HEK293 (cell line): ENCODE measurements around the gene VSTM2B.
A peak's percentile ranks its signal among the peaks of the same experiment; 100 is the strongest.

Experiments
- CTCF ChIA-PET: fragments of 350-600 bp; formaldehyde crosslinking; extraction: SDS; loops from one replicate; lab custom pipeline; 2021; ENCODE audit warnings: antibody characterized with exemption; lab: Yijun Ruan, JAX
- POLR2A ChIA-PET: fragments of 300-600 bp; formaldehyde crosslinking; extraction: SDS; loops from one replicate; lab custom pipeline; 2020; ENCODE audit warnings: antibody characterized with exemption, inconsistent platforms; lab: Yijun Ruan, JAX
- H3K27ac ChIP-seq: fragments of 200-500 bp; sonication (Bioruptor generic); 2 replicates; pipeline ENCODE4 v1.5.1; 2014; ENCODE audit warnings: low read depth, low read length, control low read depth, inconsistent platforms; ENCODE audit errors: extremely low read depth
- H3K36me3 ChIP-seq, 2 experiments: fragments of 200-500 bp in 1 of 2; sonication (Bioruptor generic) in 1 of 2; 1 replicate in 1 of 2; 2 replicates in 1 of 2; pipeline ENCODE4 v1.5.1; 2014 to 2017; ENCODE audit warnings: inconsistent platforms in 2 of 2, low read length in 2 of 2; ENCODE audit not compliant: control insufficient read depth in 2 of 2, insufficient read depth in 1 of 2
- H3K4me1 ChIP-seq: fragments of 200-500 bp; sonication (Bioruptor generic); 2 replicates; pipeline ENCODE4 v1.5.1; 2014; ENCODE audit warnings: mild to moderate bottlenecking, low read length, inconsistent platforms; ENCODE audit not compliant: control insufficient read depth, insufficient read depth
- H3K4me3 ChIP-seq: 2 replicates; pipeline ENCODE4 v1.5.1; 2011; ENCODE audit warnings: low read depth, mild to moderate bottlenecking, control low read depth, low read length, moderate library complexity
- H3K9me3 ChIP-seq: fragments of 200-500 bp; sonication (Bioruptor generic); 2 replicates; pipeline ENCODE4 v1.5.1; 2014; ENCODE audit warnings: low read depth, low read length, inconsistent platforms; ENCODE audit not compliant: control insufficient read depth, insufficient read depth
- KLF7 ChIP-seq: fragments of 450-650 bp; formaldehyde crosslinking; IDR thresholded peaks from 2 replicates; pipeline ENCODE4 v1.5.1; 2016; ENCODE audit warnings: missing biosample characterization, missing genetic modification characterization, borderline replicate concordance
- PRDM1 ChIP-seq: fragments of 450-650 bp; formaldehyde crosslinking; IDR thresholded peaks from 2 replicates; pipeline ENCODE4; 2016; ENCODE audit warnings: missing biosample characterization, missing genetic modification characterization
- SCRT1 ChIP-seq: fragments of 450-650 bp; formaldehyde crosslinking; IDR thresholded peaks from 2 replicates; pipeline ENCODE4 v1.5.1; 2016; ENCODE audit warnings: missing biosample characterization, missing genetic modification characterization, borderline replicate concordance
- SETDB1 ChIP-seq: IDR thresholded peaks from one replicate; pipeline ENCODE4 v1.6.1; 2017; ENCODE audit warnings: mild to moderate bottlenecking, low read length, moderate library complexity, mixed read lengths; ENCODE audit not compliant: insufficient read length
- SP3 ChIP-seq: fragments of 450-650 bp; formaldehyde crosslinking; IDR thresholded peaks from 2 replicates; pipeline ENCODE4 v1.5.1; 2016; ENCODE audit warnings: missing biosample characterization, missing genetic modification characterization
- TRIM28 ChIP-seq: IDR thresholded peaks from 2 replicates; pipeline ENCODE4 v1.6.1; 2011; ENCODE audit warnings: low read length, control low read depth, borderline replicate concordance
- YY1 ChIP-seq: fragments of 450-650 bp; formaldehyde crosslinking; IDR thresholded peaks from 2 replicates; pipeline ENCODE4 v1.5.1; 2018; ENCODE audit warnings: missing biosample characterization, missing genetic modification characterization
- ZBTB7A ChIP-seq: fragments of 450-650 bp; formaldehyde crosslinking; IDR thresholded peaks from 2 replicates; pipeline ENCODE4 v1.5.1; 2016; ENCODE audit warnings: low read depth, missing biosample characterization, missing genetic modification characterization
- ZEB2 ChIP-seq: fragments of 450-650 bp; formaldehyde crosslinking; IDR thresholded peaks from 2 replicates; pipeline ENCODE4 v1.5.1; 2016; ENCODE audit warnings: missing biosample characterization, missing genetic modification characterization
- ZIC2 ChIP-seq: fragments of 450-650 bp; formaldehyde crosslinking; IDR thresholded peaks from 2 replicates; pipeline ENCODE4 v1.5.1; 2016; ENCODE audit warnings: missing biosample characterization, missing genetic modification characterization
- ZNF114 ChIP-seq: fragments of 450-650 bp; formaldehyde crosslinking; IDR thresholded peaks from 2 replicates; pipeline ENCODE4 v1.5.0; 2017; ENCODE audit warnings: missing biosample characterization, missing genetic modification characterization
- ZNF155 ChIP-seq: fragments of 450-650 bp; formaldehyde crosslinking; IDR thresholded peaks from 2 replicates; pipeline ENCODE4 v1.5.1; 2016; ENCODE audit warnings: missing biosample characterization, missing genetic modification characterization
- ZNF324 ChIP-seq: fragments of 450-650 bp; formaldehyde crosslinking; IDR thresholded peaks from 2 replicates; pipeline ENCODE4 v1.5.1; 2016; ENCODE audit warnings: missing biosample characterization, missing genetic modification characterization
- ZNF423 ChIP-seq: fragments of 450-650 bp; formaldehyde crosslinking; IDR thresholded peaks from 2 replicates; pipeline ENCODE4 v1.5.1; 2016; ENCODE audit warnings: missing biosample characterization, missing genetic modification characterization
- ZNF433 ChIP-seq: fragments of 450-650 bp; formaldehyde crosslinking; IDR thresholded peaks from 2 replicates; pipeline ENCODE4 v1.5.1; 2016; ENCODE audit warnings: missing biosample characterization, missing genetic modification characterization, low read depth
- ZNF48 ChIP-seq: fragments of 450-650 bp; formaldehyde crosslinking; IDR thresholded peaks from 2 replicates; pipeline ENCODE4 v1.5.1; 2016; ENCODE audit warnings: missing biosample characterization, missing genetic modification characterization
- ZNF514 ChIP-seq: fragments of 450-650 bp; formaldehyde crosslinking; IDR thresholded peaks from 2 replicates; pipeline ENCODE4 v1.5.1; 2016; ENCODE audit warnings: missing biosample characterization, missing genetic modification characterization
- ZNF560 ChIP-seq: fragments of 450-650 bp; formaldehyde crosslinking; IDR thresholded peaks from 2 replicates; pipeline ENCODE4 v1.5.1; 2017; ENCODE audit warnings: missing biosample characterization, missing genetic modification characterization, borderline replicate concordance
- ZNF571 ChIP-seq: fragments of 450-650 bp; formaldehyde crosslinking; IDR thresholded peaks from 2 replicates; pipeline ENCODE4 v1.5.0; 2017; ENCODE audit warnings: missing biosample characterization, missing genetic modification characterization
- ZNF76 ChIP-seq: fragments of 450-650 bp; formaldehyde crosslinking; IDR thresholded peaks from 2 replicates; pipeline ENCODE4; 2016; ENCODE audit warnings: low read depth, missing biosample characterization, missing genetic modification characterization, borderline replicate concordance
- ZNF777 ChIP-seq: fragments of 450-650 bp; formaldehyde crosslinking; IDR thresholded peaks from 2 replicates; pipeline ENCODE4 v1.5.1; 2017; ENCODE audit warnings: missing biosample characterization, missing genetic modification characterization, borderline replicate concordance
- ZNF792 ChIP-seq: fragments of 450-650 bp; formaldehyde crosslinking; IDR thresholded peaks from 2 replicates; pipeline ENCODE4 v1.5.1; 2016; ENCODE audit warnings: missing biosample characterization, missing genetic modification characterization
- ZNF837 ChIP-seq: fragments of 450-650 bp; formaldehyde crosslinking; IDR thresholded peaks from 2 replicates; pipeline ENCODE4 v1.5.1; 2016; ENCODE audit warnings: missing biosample characterization, missing genetic modification characterization
- ZNF843 ChIP-seq: fragments of 450-650 bp; formaldehyde crosslinking; IDR thresholded peaks from 2 replicates; pipeline ENCODE4 v1.5.1; 2016; ENCODE audit warnings: missing biosample characterization, missing genetic modification characterization
- ZSCAN30 ChIP-seq: fragments of 450-650 bp; IDR thresholded peaks from 2 replicates; pipeline ENCODE4 v1.5.1; 2018; ENCODE audit warnings: missing biosample characterization, mild to moderate bottlenecking, missing genetic modification characterization, moderate library complexity
- TF ChIP-seq, protein P1 (sequence below): fragments of 450-650 bp; formaldehyde crosslinking; IDR thresholded peaks from 2 replicates; pipeline ENCODE4 v1.5.1; 2016; ENCODE audit warnings: missing biosample characterization, missing genetic modification characterization
- TF ChIP-seq, protein P2 (sequence below): fragments of 450-650 bp; formaldehyde crosslinking; IDR thresholded peaks from 2 replicates; pipeline ENCODE4 v1.5.1; 2017; ENCODE audit warnings: missing biosample characterization, missing genetic modification characterization
- TF ChIP-seq, protein P3 (sequence below): fragments of 450-650 bp; IDR thresholded peaks from 2 replicates; pipeline ENCODE4 v1.5.1; 2018; ENCODE audit warnings: missing biosample characterization, mild to moderate bottlenecking, missing genetic modification characterization
- TF ChIP-seq, protein P4 (sequence below): fragments of 450-650 bp; formaldehyde crosslinking; IDR thresholded peaks from 2 replicates; pipeline ENCODE4 v1.5.1; 2017; ENCODE audit warnings: missing biosample characterization, missing genetic modification characterization

VSTM2B gene

DNA sequence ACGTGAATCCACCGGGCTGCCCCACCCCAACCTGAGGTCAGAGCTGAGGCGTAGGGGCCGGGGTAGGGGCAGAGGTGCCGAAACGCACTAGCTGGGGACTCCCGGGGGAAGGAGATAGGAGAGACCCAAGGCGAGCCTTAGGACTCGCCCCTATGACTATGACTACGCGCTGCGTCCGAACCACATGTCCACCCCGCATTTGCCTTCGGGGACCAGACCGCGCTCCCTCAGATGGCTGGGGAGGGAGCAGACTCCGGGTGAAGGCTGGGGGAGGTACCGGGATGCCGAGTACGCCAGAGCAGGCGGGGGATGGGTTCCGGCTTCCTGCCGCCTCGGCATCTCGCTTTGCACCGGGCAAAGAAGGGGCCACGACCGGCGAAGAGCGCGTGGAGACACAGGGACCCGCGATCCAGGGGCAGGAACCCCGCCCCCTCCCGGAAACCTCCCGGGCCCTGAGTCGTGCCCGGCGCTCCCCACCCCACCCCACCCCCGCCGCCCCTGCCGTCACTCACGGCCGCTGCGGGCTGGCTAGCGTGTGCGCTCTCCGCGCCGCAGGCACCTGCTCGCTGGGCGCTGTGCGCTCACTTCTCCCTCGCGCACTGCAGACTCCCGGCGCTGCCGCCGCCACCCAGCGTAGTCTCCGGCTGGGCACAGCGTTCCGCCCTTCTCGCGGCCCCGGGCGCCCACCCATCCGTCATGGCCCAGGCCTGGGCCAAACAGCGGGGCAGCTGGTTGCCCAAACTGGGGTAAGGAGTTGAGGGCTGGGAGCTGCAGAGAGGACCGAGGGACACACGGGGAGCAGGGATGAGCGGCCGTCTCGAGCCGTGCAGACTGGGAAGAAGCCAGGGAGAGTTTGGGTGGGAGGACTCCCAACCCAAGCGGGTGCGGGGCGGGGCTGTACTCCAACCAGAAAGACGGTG is 622 bp upstream of the VSTM2B start (continued):
- TF ChIP-seq ZNF777 = peak; percentile 97
- peak; percentile 16; the same call in 1 of the 2 replicates for TF ChIP-seq ZEB2 (tag by site-specific recombination)
- TF ChIP-seq SP3 (tag by site-specific recombination) = peak; percentile 35; the same call in 1 of the 2 replicates
- TF ChIP-seq, protein P1, sequence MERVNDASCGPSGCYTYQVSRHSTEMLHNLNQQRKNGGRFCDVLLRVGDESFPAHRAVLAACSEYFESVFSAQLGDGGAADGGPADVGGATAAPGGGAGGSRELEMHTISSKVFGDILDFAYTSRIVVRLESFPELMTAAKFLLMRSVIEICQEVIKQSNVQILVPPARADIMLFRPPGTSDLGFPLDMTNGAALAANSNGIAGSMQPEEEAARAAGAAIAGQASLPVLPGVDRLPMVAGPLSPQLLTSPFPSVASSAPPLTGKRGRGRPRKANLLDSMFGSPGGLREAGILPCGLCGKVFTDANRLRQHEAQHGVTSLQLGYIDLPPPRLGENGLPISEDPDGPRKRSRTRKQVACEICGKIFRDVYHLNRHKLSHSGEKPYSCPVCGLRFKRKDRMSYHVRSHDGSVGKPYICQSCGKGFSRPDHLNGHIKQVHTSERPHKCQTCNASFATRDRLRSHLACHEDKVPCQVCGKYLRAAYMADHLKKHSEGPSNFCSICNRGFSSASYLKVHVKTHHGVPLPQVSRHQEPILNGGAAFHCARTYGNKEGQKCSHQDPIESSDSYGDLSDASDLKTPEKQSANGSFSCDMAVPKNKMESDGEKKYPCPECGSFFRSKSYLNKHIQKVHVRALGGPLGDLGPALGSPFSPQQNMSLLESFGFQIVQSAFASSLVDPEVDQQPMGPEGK (tag by site-specific recombination) = peak; percentile 36
- peak; percentile 13; the same call in 1 of the 2 replicates for TF ChIP-seq YY1 (tag by site-specific recombination)
- peak; percentile 10; the same call in 1 of the 2 replicates for TF ChIP-seq ZNF843 (tag by site-specific recombination)
- no peak for TF ChIP-seq ZNF571
- TF ChIP-seq ZIC2 (tag by site-specific recombination) = peak; percentile 98
- no peak for TF ChIP-seq TRIM28
- peak; percentile 42; the same call in 1 of the 2 replicates for TF ChIP-seq ZNF837 (tag by site-specific recombination)
- peak; percentile 22; the same call in 1 of the 2 replicates for TF ChIP-seq ZBTB7A
- no peak for TF ChIP-seq SCRT1 (tag by site-specific recombination)
- no peak for TF ChIP-seq ZNF324

DNA sequence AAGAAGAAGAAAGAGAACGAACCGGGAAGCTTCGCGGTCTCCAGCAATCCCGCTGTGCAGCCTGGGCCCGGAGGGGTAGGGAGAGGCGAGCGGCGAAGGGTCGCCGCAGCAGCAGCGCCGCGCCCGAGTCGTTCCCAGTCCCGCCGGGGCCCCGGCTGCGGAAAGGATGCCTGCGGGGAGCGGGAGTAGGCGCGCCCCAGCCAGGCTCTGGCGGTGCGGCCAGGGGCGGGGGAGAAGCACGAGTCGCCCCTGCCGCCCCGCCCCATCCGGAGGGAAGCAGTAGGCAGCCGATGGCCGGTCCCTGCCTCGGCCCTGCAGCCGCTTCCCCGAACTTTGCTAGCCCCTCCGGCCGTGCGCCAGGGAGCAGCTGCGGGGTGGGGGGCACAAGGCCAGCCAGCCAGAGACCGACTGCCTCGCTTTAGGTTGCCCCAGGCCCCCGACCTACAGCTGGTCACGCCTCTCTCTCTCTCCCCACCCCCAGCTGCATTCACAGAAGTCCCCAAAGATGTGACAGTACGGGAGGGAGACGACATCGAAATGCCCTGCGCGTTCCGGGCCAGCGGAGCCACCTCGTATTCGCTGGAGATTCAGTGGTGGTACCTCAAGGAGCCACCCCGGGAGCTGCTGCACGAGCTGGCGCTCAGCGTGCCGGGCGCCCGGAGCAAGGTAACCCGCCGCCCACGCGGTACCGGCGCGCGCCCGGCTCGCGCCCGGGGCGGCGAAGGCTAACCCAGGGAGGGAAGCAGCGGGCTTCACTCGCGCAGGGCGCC is 1.1 kb downstream of the VSTM2B start:
- peak overlapping the region; percentile 14 for H3K4me3 ChIP-seq
- peaks cover 37% of the 10 kb centered on the region for H3K4me1 ChIP-seq
- ChIA-PET CTCF (interaction anchor here (0.6 to 4.2 kb wide), 27 partner anchors 9 to 1485 kb away, joined by 3 to 38 read pairs (median 4); no protein-coding TSS in a partner anchor), POLR2A (interaction anchor here (0.9 kb wide), 1 partner anchor 79 kb away, joined by 4 read pairs; the partner anchor contains the start of gene POP4)
- H3K27ac ChIP-seq = peak overlapping the region; percentile 75; the same call in 1 of the 2 replicates
- H3K9me3 ChIP-seq = no peaks in the 10 kb centered on the region; the same call in 1 of the 2 replicates
- no peaks in the 10 kb centered on the region for H3K36me3 ChIP-seq
- 0 out of 2 replicates have a peak, but pooled peaks have one; percentile 52 for TF ChIP-seq ZSCAN30 (tag by site-specific recombination)
- no peak for TF ChIP-seq SETDB1
- no peak for TF ChIP-seq ZNF433 (tag by site-specific recombination)
- TF ChIP-seq ZNF792 (tag by site-specific recombination) = no peak
- TF ChIP-seq ZNF423 = no peak
- TF ChIP-seq, protein P2, sequence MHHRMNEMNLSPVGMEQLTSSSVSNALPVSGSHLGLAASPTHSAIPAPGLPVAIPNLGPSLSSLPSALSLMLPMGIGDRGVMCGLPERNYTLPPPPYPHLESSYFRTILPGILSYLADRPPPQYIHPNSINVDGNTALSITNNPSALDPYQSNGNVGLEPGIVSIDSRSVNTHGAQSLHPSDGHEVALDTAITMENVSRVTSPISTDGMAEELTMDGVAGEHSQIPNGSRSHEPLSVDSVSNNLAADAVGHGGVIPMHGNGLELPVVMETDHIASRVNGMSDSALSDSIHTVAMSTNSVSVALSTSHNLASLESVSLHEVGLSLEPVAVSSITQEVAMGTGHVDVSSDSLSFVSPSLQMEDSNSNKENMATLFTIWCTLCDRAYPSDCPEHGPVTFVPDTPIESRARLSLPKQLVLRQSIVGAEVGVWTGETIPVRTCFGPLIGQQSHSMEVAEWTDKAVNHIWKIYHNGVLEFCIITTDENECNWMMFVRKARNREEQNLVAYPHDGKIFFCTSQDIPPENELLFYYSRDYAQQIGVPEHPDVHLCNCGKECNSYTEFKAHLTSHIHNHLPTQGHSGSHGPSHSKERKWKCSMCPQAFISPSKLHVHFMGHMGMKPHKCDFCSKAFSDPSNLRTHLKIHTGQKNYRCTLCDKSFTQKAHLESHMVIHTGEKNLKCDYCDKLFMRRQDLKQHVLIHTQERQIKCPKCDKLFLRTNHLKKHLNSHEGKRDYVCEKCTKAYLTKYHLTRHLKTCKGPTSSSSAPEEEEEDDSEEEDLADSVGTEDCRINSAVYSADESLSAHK (tag by site-specific recombination) = no peak
- TF ChIP-seq ZNF560 (tag by site-specific recombination) = no peak
- TF ChIP-seq, protein P3, sequence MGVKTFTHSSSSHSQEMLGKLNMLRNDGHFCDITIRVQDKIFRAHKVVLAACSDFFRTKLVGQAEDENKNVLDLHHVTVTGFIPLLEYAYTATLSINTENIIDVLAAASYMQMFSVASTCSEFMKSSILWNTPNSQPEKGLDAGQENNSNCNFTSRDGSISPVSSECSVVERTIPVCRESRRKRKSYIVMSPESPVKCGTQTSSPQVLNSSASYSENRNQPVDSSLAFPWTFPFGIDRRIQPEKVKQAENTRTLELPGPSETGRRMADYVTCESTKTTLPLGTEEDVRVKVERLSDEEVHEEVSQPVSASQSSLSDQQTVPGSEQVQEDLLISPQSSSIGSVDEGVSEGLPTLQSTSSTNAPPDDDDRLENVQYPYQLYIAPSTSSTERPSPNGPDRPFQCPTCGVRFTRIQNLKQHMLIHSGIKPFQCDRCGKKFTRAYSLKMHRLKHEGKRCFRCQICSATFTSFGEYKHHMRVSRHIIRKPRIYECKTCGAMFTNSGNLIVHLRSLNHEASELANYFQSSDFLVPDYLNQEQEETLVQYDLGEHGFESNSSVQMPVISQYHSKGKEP = peak; percentile 81
- no peak for TF ChIP-seq ZNF48 (tag by site-specific recombination)
- TF ChIP-seq ZNF514 = no peak
- no peak for TF ChIP-seq ZNF155 (tag by site-specific recombination)
- peak; percentile 13; the same call in 1 of the 2 replicates for TF ChIP-seq ZNF76 (tag by site-specific recombination)
- no peak for TF ChIP-seq PRDM1 (tag by site-specific recombination)
- peak; percentile 61 for TF ChIP-seq KLF7 (tag by site-specific recombination)
- TF ChIP-seq, protein P4, sequence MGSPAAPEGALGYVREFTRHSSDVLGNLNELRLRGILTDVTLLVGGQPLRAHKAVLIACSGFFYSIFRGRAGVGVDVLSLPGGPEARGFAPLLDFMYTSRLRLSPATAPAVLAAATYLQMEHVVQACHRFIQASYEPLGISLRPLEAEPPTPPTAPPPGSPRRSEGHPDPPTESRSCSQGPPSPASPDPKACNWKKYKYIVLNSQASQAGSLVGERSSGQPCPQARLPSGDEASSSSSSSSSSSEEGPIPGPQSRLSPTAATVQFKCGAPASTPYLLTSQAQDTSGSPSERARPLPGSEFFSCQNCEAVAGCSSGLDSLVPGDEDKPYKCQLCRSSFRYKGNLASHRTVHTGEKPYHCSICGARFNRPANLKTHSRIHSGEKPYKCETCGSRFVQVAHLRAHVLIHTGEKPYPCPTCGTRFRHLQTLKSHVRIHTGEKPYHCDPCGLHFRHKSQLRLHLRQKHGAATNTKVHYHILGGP (tag by site-specific recombination) = no peak
- no peak for TF ChIP-seq ZNF114 (tag by site-specific recombination)
